ENCODE results near the gene CENPB.
"Not testable (repeated sequence)": the region's sequence is repeated elsewhere in the genome, so short reads cannot be mapped to it uniquely, and the experiment has no call there.

The CENPB gene, protein sequence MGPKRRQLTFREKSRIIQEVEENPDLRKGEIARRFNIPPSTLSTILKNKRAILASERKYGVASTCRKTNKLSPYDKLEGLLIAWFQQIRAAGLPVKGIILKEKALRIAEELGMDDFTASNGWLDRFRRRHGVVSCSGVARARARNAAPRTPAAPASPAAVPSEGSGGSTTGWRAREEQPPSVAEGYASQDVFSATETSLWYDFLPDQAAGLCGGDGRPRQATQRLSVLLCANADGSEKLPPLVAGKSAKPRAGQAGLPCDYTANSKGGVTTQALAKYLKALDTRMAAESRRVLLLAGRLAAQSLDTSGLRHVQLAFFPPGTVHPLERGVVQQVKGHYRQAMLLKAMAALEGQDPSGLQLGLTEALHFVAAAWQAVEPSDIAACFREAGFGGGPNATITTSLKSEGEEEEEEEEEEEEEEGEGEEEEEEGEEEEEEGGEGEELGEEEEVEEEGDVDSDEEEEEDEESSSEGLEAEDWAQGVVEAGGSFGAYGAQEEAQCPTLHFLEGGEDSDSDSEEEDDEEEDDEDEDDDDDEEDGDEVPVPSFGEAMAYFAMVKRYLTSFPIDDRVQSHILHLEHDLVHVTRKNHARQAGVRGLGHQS

DNA sequence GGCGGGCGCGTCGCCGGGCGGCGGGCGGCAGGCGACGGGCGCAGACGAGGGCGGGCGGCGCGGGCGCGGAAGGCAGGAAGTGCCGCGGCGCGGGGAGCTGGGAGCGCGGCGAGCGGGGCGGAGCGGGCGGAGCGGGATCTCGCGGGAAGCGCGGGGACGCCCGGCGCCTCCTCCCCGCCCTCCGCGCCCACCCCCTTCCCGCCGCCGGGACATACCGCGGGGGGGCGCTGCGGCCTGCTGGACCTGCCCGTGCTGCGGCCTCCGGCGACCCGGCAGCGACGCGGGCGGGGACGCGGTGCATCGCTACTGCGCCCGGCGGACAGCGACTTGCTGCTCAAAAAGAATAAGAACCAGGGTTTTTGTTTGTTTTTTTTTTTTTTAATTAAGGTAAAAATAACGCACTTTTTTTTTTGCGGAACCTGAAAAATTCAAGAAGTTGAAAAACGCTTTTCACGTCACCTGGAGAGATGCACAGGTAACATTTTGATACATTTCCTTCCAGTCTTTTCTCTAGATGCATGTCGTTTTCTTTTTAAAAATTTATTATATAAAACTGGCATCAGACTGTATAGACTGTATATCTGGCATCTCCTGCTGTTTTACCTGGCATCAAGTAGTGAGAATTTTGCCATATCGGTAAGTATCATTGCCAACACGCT lies at the start of gene CENPB:
TSS of gene CENPB (minus strand) at position 76 of the 659 bp plus-strand sequence. CDS start 257 bp downstream, outside the sequence.
- peak; percentile 67 for DNase-seq

DNA sequence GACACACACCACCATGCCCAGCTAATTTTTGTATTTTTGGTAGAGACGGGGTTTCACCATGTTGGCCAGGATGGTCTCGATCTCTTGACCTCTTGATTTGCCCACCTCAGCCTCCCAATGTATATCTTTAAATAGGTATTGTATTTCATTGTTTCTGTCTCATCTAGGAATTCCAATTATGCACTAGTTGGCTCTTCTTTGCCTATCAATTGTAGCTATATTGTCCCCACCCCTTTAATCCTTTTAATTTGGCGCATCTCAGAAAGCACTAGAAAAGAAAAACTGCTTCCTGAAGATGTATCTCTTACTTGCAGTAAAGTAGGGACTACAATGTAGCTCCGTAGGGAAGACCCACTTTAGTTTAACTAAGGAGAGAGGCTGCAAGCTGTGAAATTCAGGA lies 49.6 kb upstream of the CENPB start:
- no peak for DNase-seq

DNA sequence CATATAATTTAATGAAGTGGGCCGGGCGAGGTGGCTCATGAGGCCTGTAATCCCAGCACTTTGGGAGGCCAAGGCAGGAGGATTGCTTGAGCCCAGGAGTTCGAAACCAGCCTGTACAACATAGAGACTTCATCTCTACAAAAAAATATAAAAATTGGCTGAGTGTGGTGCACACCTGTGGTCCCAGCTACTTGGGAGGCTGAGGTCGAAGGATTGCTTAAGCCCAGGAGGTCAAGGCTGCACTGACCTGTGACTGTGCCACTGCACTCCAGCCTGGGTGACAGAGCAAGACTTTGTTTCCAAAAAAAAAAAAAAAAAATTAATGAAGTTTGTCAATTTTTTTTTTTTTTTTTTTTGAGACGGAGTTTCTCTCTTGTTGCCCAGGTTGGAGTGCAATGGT lies 43.4 kb upstream of the CENPB start:
- DNase-seq, result not testable (repeated sequence)

DNA sequence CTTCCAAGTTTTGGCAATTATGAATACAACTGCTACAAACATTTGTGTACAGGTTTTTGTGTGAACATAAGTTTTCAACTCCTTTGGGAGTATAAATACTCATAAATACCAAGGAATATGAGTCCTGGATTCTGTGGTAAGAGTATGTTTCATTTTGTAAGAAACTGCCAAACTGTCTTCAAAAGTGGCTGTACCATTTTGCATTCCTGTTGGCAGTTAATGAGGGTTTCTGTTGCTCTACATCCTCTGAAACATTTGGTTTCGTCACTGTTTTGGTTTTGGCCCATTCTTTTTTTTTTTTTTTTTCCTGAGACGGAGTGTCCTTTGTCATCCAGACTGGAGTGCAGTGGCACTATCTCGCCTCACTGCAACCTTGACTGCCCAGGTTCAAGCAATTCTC lies 42.3 kb upstream of the CENPB start:
- no peak for DNase-seq

DNA sequence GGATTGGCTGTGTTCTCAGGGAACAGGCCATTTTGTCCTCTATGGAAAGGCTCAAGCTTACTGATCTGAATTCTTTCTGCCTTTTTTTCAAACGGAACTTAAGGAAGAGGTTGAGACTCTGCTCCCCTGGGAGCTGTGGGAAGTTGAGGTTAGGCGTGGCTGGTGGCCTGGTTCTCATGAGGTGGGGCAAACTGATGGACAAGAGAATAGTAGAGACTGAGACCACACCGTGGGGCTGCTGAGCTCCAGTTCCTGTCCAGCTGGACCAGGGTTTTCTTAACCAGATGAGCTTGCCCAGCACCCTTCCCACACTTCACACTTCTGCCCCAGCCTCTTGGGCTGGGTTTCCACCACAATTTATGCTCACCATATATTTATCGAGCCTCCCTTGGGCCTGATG lies 39.9 kb upstream of the CENPB start:
- no peak for DNase-seq

DNA sequence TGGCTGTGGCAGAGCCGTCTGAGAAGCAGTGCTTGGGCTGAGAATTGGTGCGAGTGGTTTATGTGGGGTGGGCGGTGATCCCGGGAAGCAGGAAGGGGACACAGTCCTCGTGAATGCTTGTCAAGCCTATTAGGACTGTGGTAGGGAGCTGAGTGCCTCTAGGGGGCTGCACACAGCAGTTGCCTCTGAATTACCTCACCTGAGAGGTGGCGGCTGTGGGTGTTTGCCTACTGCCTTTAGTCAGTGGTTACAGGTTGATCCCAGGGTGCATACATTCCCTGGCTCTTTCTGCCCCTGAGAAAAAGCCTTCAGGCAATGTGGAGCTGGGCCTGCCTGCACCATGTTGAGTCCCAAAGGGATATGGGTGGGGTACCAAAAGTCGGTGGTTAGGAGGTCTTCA lies 39.0 kb upstream of the CENPB start:
- no peak for DNase-seq

DNA sequence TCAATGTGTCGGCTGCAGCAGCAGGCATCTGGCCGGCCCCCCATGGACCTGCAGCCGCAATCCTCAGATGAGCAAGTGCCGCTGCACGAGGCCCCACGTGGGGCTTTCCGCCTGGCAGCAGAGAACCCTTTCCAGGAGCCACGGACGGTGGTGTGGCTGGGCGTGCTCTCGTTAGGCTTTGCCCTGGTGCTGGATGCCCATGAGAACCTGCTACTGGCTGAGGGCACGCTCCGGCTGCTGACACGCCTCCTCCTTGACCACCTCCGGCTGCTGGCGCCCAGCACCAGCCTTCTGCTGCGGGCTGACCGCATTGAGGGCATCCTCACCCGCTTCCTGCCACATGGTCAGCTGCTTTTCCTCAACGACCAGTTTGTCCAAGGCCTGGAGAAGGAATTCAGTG lies 37.3 kb upstream of the CENPB start:
- no peak for DNase-seq

DNA sequence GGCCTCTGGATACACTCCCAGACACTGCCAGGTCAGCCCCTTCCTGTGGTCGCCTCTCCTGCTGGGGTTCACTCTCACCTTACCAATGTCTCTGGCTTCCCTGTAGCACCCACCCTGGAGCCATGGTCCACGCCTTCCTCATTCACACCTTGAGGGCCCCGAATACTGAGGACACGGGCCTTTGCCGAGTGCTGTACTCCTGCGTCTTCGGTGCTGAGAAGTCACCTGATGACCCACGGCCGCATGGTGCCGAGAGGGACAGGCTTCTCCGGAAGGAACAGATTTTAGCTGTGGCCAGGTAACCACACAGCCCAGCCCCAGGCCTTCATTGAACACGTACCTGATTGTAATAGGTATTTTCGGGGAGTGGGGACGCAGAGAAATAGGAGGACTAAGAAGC lies 35.5 kb upstream of the CENPB start:
- DNase-seq, result no peak

DNA sequence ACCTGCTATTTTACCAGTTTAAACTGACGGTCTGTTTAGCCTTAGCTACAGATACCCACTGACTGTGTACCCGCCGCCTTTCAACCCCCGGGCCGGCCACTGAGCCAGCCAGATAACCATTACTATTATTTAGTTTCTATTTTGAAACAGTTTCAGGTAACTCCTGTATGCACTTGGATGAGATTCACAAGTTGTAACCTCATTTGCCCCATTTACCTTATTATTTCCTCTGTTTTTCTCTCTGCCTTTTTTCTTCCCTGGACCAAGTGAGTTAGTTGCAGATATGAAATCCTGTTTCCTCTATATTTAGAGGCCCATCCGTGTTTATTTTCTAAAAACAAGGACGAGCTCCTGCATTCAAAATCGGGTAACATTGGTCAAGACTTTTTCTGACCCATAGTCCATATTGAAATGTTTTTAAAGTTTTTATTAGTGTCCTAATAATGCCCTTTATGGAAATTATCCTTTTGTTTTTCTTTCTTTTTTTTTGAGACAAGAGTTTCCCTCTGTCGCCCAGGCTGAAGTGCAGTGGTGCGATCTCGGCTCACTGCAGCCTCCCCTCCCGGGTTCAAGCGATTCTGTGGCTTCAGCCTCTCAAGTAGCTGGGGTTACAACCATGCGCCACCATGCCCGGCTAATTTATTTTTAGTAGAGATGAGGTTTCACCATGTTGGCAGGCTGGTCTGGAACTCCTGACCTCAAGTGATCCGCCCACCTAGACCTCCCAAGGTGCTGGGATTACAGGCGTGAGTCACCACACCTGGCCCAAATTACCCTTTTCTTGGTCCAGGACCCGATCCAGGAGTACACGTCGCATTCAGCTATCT lies 34.6 kb upstream of the CENPB start:
- DNase-seq, result no peak

DNA sequence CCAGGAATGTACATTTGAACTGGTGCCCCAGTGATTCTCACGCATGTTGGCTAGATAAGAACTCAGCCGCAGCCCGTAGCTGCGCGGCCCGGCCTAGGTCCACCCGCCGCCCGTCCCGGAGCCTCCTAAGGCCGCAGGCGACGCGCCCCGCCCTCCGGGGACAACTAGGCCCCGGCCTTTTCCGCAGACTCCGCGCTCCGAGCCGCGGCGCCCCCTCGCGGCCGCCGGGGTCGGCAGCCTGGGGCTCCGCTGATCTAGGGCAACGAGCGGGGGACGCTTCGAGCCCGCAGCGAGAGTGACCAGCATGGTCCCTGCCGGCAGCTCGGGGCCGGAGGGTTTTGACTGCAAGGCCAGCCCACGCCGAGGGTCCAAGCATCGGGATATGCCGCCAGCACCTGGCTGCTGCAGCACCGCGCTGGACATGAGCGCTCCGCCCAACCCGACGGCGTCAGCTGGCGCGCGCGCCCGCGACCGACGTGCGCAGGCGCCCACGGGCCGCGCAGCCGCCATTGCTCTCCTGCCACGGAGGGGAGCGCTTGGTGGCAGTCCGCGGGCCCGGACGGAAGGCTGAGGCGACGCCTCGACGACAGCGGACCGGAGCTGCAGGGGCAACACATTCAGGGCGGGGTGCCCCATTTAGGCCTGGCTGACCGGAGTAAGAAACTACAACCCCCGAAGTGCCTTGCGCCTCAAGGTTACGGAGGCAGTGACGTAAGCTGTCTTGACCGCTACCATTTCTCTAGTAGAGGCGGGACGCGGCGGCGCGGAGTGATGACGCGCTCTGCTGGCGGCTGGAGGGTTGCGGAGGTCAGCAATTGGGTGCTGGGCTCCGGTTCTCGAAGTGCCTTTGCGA lies 33.7 kb upstream of the CENPB start, which contains the start of gene AP5S1:
TSS of gene AP5S1 (plus strand) at position 500 of the 853 bp plus-strand sequence. CDS start 1,571 bp downstream, outside the sequence.
- peak; percentile 88 for DNase-seq

DNA sequence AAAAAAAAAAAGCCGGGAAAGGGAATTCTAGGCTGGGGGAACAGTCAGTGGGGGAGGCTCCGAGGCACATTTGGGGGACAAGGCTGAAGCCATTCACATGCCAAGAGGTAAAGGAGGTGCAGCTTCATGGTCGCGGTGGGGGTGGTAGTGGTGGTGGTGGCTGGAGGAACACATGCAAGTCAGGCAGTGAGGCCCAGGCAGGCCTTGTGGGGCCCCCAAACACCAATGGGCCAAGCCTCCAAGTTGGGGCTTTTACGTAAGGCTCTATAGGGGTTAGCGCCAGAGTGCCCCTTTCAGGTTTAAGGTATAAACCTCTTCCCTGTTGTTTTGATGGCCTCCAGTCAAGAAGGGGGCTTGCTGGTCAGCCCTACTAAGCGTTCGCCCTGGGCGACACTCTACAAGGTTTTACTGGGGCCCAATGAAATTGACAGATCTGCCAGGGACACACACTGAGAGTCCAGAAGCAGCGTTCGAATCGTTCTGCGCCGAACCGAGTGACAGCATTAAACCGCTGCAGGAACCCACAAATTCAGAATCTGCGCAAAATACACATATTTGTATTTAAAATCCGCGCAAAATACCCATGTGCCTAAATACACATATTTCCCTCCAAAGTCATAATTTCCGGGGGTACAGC lies 33.0 kb upstream of the CENPB start:
- DNase-seq, result no peak

DNA sequence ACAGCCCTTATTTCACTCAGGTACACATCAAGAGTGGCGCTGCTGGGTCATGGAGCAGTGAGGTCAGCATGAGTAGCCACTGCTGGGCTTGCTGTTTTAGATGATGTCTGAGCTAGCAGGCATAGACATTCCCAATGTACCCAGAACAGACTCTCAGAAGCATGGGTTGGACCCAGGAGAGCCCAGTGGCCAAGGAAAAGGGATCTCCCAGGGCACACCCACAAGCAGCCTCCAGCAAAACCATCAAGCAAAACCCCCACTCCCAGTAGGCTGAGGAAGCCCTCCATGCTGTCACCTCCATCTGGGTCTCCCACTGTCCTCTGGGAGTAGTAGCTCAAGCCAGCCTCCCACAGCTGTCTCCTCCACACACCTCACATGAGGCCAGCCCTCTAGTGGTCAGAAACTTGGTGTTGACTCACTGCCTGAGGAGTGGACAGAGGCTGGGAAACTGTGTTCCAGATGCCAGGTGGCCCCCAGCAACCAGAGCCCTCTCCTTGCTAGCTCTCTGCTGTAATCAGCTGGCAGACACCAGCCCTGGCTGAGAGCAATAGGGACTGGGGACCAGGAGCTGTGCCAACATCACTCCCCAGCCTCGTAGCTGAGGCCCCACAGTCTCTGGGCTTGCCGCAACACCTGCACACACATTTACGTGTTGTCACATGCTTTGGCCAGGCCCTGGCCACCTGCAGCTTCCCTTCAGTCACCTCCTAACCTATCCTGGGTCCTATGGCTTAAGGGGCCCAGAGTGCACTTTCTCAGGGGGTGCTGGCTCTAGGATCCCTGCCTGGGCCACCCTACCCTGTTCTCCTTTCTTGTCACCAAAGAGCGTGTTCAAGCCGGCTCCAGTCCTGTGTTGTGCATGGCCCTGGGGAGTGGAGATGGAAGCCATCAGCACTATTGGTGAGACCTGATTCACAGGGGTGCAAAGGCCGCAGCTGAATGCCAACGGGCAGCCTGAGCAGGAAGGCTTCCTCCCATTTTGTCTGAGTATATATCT lies 31.9 kb upstream of the CENPB start:
- DNase-seq, result peak; percentile 81

DNA sequence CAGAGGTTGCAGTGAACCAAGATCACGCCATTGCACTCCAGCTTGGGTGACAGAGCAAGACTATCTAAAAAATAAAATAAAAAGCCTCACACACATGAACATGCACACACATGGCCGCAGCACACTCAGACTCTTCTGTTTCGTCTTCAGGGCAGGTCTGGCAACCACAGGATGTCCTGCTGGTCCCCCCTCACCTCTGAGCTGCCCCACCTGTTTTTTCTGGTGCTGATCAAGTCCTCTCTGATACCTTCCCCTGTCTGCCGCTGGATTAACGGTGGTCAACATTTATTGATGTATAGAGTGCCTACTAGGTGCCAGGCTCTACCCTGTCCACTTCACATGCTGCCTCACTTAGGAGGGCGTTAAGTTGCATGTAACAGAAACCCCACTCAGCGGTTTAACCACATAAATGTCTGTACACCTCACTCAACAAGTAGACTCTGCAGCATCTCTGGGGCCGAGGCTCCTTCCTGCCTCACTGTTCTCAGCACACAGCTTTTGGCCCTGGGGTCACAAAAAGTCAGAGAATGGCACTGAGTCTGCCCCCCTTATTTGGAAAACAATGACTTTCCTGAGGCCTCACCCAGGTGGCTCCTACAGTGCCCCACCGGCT lies 29.3 kb upstream of the CENPB start:
- no peak for DNase-seq

DNA sequence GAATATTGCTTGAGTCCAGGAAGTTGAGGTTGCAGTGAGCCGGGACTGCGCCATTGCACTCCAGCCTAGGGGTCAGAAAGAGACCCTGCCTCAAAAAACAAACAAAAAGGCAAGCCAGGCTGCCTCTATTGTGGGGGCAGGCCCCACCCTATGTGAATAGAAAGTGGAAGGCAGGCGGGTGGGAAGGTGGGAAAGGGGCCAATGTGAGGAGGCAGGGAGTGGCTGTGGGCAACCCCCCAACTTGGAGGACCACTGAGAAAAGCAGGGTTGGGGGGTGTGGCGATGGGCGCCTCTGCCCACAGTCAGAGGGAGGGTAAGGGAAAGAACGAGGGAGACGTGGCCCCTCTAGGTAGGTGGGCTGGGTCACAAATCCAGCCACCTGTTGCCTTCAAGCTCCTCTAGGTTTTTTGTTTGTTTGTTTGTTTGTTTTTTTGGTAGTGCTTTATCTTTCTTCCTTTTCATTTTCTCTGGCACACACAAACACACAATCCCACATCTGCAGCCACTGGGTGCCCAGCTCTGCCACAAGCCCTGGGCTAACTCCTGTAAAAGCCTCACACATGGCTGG lies 28.5 kb upstream of the CENPB start:
- no peak for DNase-seq

DNA sequence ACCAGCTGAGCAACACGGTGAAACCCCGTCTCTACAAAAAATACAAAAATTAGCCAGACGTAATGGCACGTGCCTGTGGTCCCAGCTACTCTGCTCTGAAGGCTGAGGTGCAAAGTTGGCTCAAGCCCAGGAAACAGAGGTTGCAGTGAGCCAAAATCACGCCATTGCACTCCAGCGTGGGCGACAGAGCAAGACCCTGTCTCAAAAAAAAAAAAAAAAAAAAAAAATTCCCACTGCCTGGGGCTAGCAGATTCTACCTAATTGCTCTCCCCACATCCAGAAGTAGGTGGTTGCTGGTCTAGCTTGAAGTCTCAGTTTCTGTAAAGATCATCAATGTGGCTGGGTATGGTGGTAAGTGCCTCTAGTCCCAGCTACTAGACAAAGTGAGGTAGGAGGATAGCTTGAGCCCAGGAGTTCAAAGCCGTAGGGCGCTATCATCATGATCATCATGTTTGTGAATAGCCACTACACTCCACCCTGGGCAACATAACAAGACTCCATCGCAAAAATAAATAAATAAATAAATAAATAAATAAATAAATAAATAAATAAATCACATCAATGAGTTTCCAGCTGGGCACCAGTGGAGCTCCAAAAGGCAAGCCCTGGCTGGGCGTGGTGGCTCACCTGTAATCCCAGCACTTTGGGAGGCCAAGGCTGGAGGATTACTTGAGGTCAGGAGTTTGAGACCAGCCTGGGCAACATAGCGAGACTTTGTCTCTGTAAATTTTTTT lies 27.5 kb upstream of the CENPB start:
- no peak for DNase-seq

DNA sequence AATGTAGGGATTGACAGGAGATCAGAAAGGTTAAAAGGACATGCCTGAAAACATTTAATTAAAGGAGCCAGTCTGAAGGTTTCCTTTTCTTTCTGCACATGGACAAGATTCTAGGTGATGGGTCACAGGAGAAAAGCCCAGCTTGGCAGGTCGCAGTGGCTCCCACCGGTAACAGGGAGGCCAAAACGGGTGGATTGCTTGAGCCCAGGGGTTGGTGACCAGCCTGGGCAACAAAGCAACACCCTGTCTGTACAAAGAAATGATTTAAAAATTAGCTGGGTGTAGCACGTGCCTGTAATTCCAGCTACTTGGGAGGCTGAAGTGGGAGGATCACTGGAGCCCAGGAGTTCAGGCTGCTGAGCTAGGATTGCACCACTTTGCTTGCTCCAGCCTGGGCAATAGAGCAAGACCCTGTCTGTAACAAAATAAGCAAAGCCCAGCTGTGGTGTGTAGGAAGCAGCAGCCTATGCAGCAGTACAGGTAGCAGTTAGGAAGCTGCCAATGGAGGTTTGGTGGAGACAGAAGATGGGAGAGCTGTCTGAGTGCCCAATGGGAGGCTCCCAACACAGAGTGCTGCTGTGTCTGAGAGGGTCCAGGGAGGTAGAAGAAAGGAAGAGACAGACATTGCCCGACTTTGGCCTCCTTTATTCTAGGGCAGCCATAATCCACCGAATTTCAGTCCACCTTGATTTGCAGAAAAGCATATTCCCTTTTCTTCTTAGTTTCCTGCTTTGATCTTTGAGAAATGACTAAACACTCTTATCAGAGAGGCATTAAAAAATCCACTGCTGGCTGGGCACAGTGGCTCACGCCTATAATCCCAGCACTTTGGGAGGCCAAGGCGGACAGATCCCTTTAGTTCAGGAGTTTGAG lies 26.7 kb upstream of the CENPB start:
- DNase-seq, result no peak

DNA sequence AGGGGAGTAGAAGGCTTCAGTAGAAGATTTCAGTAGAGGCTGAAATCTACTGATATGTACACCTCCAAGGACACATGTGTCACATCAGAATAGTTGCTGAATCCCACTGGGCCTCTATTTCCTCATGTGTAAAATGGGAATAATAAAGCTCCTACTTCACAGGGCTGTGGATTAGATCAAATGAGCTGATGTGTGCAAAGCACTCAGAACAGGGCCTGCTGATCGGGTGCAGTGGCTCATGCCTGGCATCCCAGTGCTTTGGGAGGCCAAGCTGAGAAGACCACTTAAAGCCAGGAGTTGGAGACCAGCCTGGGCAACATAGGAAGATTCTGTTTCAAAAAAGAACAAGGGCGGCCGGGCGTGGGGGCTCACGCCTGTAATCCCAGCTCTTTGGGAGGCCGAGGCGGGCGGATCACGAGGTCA lies 25.7 kb upstream of the CENPB start:
- DNase-seq, result no peak

All from DMS 273 treated with DMSO at 0.1 percent for 48 hours (cell line).